ENCODE data around the gene LAMA5. TPM values are rescaled to one million over a fixed set of nuclear protein-coding genes. Genes with fewer than 3 reads are reported as not detected.

Gene LAMA5
- total and polyA plus RNA-seq, 2 of the 8 experiments (the other 6 are each of a cell fraction or from before 2014, with no cell fraction given): 34.4 to 225 TPM

- Histone ChIP-seq H3K27ac (ENCODE audit: low read depth, low read length) (peak overlapping the region; percentile 71), H2BK12ac (ENCODE audit: low read depth, low read length) (peak overlapping the region; percentile 27; the same call in 1 of the 2 replicates), H2AFZ (ENCODE audit: low read length) (no peak overlapping the region), H3K4me1 (replicated peaks in 1 of 4; ENCODE audit: control insufficient read depth in 3 of 4, insufficient read depth in 4 of 4, low read length in 3 of 4) (peaks cover 0 to 43% (median 31%) of the 10 kb centered on the region in 4 experiments; a peak in 6 of 7 replicates), H2BK5ac (ENCODE audit: low read depth, low read length) (peak overlapping the region; percentile 73), H3K9ac (replicated peaks in 1 of 4; ENCODE audit: extremely low read depth in 1 of 4, low read depth in 3 of 4, low read length in 3 of 4) (no peak overlapping the region), H3K36me3 (ENCODE audit: control insufficient read depth in 2 of 4, insufficient read depth in 4 of 4, low read length in 3 of 4) (peaks cover 14 to 27% (median 22%) of the 10 kb centered on the region in 4 experiments; a peak in 6 of 8 replicates), H2BK20ac (ENCODE audit: low read length) (no peak overlapping the region), H3K9me3 (ENCODE audit: insufficient read depth in 2 of 2, low read depth in 1 of 2, low read length in 1 of 2) (no peaks in the 10 kb centered on the region; a peak in 1 of 4 replicates), H3K4me2 (ENCODE audit: insufficient read depth in 1 of 2, low read depth in 2 of 2, low read length in 2 of 2) (0 out of 4 replicates have a peak overlapping the region, but pooled peaks of 1 of the 2 experiments have one; percentile 7), H3K4me3 (ENCODE audit: extremely low read depth in 1 of 4, insufficient read depth in 2 of 4, low read depth in 3 of 4, low read length in 4 of 4) (no peak overlapping the region), H4K20me1 (replicated peaks in 1 of 2; ENCODE audit: control insufficient read depth in 1 of 2, insufficient read depth in 2 of 2, low read length in 2 of 2) (peaks cover 0 to 26% of the 10 kb centered on the region in 2 experiments), H4K5ac (ENCODE audit: insufficient read length, low read depth, low read length) (peak overlapping the region; percentile 30), H3K18ac (ENCODE audit: extremely low read depth, low read length) (peak overlapping the region; percentile 60; the same call in 1 of the 2 replicates), H3K14ac (ENCODE audit: insufficient read length) (no peak overlapping the region), H3K23me2 (ENCODE audit: low read depth, low read length) (no peaks in the 10 kb centered on the region), H2AK5ac (ENCODE audit: low read depth, low read length) (peak overlapping the region; percentile 39; the same call in 1 of the 2 replicates), H3K27me3 (replicated peaks in 1 of 4; ENCODE audit: control insufficient read depth in 3 of 4, extremely low read depth in 1 of 4, insufficient read depth in 3 of 4, low read length in 3 of 4) (no peaks in the 10 kb centered on the region), H3K56ac (replicated peaks; ENCODE audit: insufficient read length, low read depth, low read length) (no peak overlapping the region), H3K79me1 (ENCODE audit: low read depth, low read length) (peaks cover 30% of the 10 kb centered on the region), H3K23ac (ENCODE audit: insufficient read length) (no peak overlapping the region), H3K4ac (replicated peaks; ENCODE audit: insufficient read length, low read depth, low read length) (peak overlapping the region; percentile 91), H4K91ac (replicated peaks; ENCODE audit: insufficient read length, low read length) (peak overlapping the region; percentile 42), H2BK15ac (ENCODE audit: low read length) (no peak overlapping the region), H4K8ac (ENCODE audit: extremely low read depth, insufficient read depth, low read length) (no peak overlapping the region), H3K79me2 (ENCODE audit: control insufficient read depth in 1 of 2, insufficient read depth in 2 of 2, low read length in 2 of 2) (peaks cover 12 to 64% of the 10 kb centered on the region in 2 experiments; a peak in 3 of 4 replicates), H2BK120ac (replicated peaks; ENCODE audit: low read depth, low read length) (no peak overlapping the region)
- 66% methylated on average over 5 of the region's 11 CpGs; no CpG with 5 or more reads in 1 of the 2 experiments for WGBS, 2 experiments (ENCODE audit: extremely low coverage in 1 of 2, insufficient coverage in 1 of 2, insufficient read length in 1 of 2, insufficient replicate concordance in 2 of 2, low coverage in 1 of 2, low lambda C conversion rate in 2 of 2, missing lambda C conversion rate in 1 of 2)
- no peak for FAIRE-seq
- CTCF ChIA-PET (ENCODE audit: partially characterized antibody): interaction anchor here (1.0 to 3.6 kb wide), 5 partner anchors 10 to 46 kb away, joined by 3 to 30 read pairs (median 4); partner anchors contain the start of gene LAMA5
- POLR2A ChIA-PET (ENCODE audit: partially characterized antibody): interaction anchor here (0.8 to 10.4 kb wide), 10 partner anchors 10 to 113 kb away, joined by 3 to 114 read pairs (median 5); partner anchors contain the start of genes LAMA5 and RPS21
- DNase-seq (ENCODE audit: low read depth in 1 of 2, low spot score in 2 of 2): no peak
- 0 out of 2 replicates have a peak, but pooled peaks have one; percentile 22 for TF ChIP-seq CHD2 (IDR thresholded peaks at IDR 0.05; ENCODE audit: low read length)
- TF ChIP-seq POLR2AphosphoS5 (IDR thresholded peaks at IDR 0.05; ENCODE audit: low read depth, low read length): no peak
- no peak for TF ChIP-seq SIRT6 (IDR thresholded peaks at IDR 0.05; ENCODE audit: low read length)
- no peak for TF ChIP-seq BACH1 (IDR thresholded peaks at IDR 0.05; ENCODE audit: low read length)
- TF ChIP-seq RNF2 (IDR thresholded peaks at IDR 0.05; ENCODE audit: borderline replicate concordance, low read depth, low read length, missing control alignments, poor library complexity, severe bottlenecking): no peak
- TF ChIP-seq RFX5 (IDR thresholded peaks at IDR 0.05; ENCODE audit: borderline replicate concordance, low read depth, low read length): no peak
- no peak for TF ChIP-seq EP300 (IDR thresholded peaks at IDR 0.05; ENCODE audit: borderline replicate concordance in 1 of 2, low read depth in 2 of 2, low read length in 2 of 2)
- TF ChIP-seq CBX8 (IDR thresholded peaks at IDR 0.05; ENCODE audit: borderline replicate concordance, low read depth, low read length): no peak
- no peak for TF ChIP-seq SRF (IDR thresholded peaks at IDR 0.05; ENCODE audit: low read depth, low read length)
- TF ChIP-seq JUND (IDR thresholded peaks at IDR 0.05; ENCODE audit: low read length): peak; percentile 49; the same call in 1 of the 2 replicates
- no peak for TF ChIP-seq MAX (IDR thresholded peaks at IDR 0.05)
- no peak for TF ChIP-seq TAF1 (IDR thresholded peaks at IDR 0.05; ENCODE audit: low read depth, low read length)
Observed at GRCh38 chr20:62355516-62355877, 11.6 kb downstream of the LAMA5 start.

Data from H1 (cell line).